HG03039 (cell line): ENCODE results near the gene ZNRF4.

Source experiments
- ATAC-seq: cut with Tn5 transposase; IDR thresholded peaks from one replicate; pipeline ENCODE4 v1.9.1; 2021; ENCODE audit warnings: mild to moderate bottlenecking, moderate library complexity; ENCODE audit not compliant: unreplicated experiment

Gene ZNRF4

GRCh38 chr19:5439452-5439851 is 15.8 kb upstream of the ZNRF4 start:
- ATAC-seq: no peak

DNA sequence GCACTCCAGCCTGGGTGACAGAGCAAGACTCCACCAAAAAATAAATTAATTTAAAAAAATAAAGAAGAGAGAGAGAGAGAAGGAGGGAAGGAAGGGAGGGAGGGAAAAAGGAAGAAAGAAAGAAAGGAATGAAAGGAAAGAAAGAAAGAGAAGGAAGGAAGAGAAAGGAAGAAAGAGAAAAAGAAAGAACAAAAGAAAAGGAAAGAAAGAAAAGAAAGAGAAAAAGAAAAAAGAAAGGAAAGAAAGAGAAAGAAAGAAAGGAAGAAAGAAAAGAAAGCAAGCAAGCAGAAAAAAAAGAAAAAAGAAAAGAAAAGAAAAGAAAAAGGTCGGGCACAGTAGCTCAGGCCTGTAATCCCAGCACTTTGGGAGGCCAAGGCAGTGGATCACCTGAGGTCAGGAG is 14.9 kb upstream of the ZNRF4 start:
- ATAC-seq: no peak

GRCh38 chr19:5443723-5444122 is 11.5 kb upstream of the ZNRF4 start:
- no peak for ATAC-seq

- no peak for ATAC-seq
These were observed 10.8 kb upstream of the ZNRF4 start for GRCh38 chr19:5444431-5444830.

DNA sequence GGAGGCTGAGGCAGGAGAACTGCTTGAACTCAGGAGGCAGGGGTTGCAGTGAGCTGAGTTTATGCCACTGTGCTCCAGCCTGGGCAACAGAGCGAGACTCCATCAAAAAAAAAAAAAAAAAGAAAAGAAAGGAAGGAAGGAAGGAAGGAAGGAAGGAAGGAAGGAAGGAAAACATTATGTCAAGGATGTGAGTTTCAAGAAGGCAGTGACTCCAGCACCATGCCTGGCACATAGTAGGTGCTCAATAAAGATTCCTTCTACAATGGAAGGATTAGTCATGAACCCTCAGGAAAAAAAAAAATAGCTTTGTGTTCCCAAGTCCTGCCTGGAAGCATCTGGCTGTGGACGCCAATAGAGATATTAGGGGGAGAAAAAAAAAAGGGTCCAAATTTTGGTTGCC is 10.1 kb upstream of the ZNRF4 start:
- ATAC-seq: no peak

GRCh38 chr19:5445561-5446055 is 9.6 kb upstream of the ZNRF4 start:
- no peak for ATAC-seq

DNA sequence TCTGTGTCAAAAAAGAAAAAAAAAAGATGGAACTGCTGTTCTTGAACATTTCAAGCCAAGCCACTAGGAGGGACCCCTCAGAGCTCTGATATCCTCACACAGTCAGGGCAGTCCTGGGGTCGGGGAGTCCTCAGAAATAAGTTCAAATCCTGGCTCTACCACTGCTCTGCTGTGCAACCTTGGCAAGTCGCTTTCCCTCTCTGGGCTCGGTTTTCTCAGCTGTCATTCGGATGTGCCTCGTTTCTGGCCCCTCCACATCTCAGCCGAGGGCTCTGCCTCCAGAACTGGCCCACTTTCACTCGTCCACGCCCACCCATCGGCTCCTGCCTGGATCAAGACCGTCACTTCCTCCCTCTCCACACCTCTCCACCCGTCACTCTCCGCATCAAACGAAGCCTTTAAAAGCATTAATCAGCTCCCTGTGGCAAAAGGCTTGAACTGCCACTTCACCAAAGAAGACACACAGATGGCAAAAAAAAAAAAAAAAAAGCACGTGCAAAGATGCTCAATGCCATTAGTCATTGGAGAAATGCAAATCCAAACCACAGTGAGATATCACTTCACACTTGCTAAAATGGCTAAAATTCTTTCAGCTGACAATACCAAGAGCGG is 7.4 kb upstream of the ZNRF4 start:
- ATAC-seq: no peak

- ATAC-seq: no peak
These were observed 6.8 kb upstream of the ZNRF4 start for GRCh38 chr19:5448374-5448773.

DNA sequence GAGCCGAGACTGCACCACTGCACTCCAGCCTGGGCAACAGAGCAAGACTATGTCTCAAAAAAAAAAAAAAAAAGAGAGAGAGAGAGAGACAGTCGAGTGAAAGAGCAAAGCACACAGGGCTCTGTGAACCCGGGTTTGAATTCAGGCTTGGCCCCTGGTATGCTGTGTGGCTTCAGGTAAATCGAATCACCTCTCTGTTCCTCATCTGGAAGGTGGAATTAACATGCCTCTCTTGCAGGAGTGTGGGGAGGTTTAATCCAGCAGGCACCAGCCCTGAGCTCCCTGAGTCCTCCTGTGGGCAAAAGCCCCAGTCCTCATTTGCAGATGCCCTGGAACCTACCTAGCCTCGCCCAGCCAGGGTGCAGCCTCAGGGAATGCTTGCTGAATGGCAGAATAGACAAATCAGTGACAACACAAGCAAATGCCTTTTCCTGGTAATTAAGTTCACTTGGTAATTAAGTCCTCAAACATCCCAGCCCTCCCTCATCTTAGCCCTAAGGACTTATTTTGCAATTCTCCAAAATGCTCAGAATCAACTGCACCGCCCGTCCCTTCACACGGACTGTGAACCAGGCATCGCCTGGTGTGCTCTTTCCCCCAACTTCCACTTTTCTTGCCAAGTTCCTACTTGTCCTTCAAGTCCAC is 4.6 kb upstream of the ZNRF4 start:
- ATAC-seq: no peak

DNA sequence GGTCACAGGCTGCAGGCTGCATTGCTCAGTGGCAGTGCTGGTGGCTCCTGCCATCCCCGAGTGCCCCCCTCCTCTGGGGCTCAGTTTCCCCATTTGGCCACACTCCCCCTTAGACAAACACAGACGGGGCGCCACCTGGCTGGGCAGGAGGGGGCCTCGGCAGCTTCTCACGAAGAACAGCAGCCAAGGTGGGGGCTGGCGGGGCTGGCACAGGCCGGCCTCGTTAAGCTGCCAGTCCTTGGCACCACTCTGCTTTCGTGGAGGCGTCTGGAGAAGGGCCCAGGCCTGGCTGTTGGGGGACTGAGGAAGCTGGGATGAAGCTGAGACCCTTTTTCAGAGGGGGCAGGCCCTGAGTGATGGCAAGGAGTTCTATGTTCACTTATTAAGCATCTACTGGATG is 3.7 kb upstream of the ZNRF4 start:
- ATAC-seq: no peak

- no peak for ATAC-seq
These were observed 2.3 kb upstream of the ZNRF4 start for GRCh38 chr19:5452594-5453565.

DNA sequence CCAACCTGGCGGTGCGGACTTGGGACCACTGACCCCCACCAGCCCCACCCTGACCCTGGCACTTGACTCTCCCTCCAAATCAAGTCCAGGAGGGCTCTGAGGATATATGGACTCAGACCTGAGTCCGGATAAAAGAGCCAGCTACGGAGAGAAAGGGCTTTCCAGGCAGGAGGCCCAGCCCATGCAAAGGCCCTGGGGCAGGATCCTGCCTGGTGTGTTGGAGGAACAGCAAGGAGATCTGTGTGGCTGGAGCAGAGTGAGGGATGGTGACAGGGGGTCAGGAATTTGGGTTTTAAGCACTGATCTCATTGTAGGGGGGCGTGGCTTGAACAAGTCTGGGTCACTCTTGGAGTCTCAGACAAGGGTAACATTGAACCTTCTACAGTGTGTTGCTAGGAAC is 474 bp upstream of the ZNRF4 start:
- ATAC-seq: no peak

- ATAC-seq: no peak
These were observed 1.1 kb downstream of the ZNRF4 start for GRCh38 chr19:5456130-5456840.

DNA sequence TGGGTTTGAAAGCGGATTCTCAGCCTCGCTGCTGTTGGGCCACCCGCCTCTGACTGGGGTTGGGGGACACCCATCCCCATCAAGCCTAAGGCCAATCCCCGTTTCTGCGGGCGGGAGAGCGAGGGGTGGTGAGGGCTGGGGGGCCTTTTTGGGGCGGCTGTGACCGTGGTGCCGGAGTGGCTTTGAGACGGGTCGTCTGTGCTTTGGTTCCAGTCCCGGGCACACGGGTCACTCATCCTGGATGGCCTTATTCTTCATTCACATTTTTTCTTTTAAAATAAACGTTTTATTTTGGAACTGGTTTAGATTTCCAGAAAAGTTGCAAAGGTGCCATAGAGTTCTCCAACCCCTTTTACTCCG is 1.6 kb downstream of the ZNRF4 start:
- no peak for ATAC-seq

GRCh38 chr19:5457709-5458108 is 2.5 kb downstream of the ZNRF4 start:
- ATAC-seq: no peak

- no peak for ATAC-seq
These were observed 3.2 kb downstream of the ZNRF4 start for GRCh38 chr19:5458420-5458819.

DNA sequence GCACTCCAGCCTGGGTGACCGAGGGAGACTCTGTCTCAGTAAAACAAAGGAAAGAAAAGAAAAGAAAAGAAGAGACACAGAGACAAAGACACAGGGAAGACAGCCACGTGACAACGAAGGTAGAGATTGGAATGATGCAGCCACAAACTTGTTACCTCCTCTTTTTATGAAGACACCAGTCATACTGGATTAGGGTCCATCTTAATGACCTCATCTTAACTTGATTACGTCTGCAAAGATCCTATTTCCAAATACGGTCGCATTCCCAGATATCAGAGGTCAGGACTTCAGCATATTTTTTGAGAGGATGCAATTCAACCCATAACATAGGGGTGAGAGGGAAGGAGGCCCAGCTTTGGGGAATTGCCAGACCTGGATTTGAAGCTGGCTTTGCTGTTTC is 4.1 kb downstream of the ZNRF4 start:
- ATAC-seq: no peak

GRCh38 chr19:5460748-5461147 is 5.5 kb downstream of the ZNRF4 start:
- ATAC-seq: no peak

- ATAC-seq: no peak
These were observed 8.7 kb downstream of the ZNRF4 start for GRCh38 chr19:5463959-5464358.

- ATAC-seq: no peak
These were observed 10.9 kb downstream of the ZNRF4 start for GRCh38 chr19:5466072-5466471.

DNA sequence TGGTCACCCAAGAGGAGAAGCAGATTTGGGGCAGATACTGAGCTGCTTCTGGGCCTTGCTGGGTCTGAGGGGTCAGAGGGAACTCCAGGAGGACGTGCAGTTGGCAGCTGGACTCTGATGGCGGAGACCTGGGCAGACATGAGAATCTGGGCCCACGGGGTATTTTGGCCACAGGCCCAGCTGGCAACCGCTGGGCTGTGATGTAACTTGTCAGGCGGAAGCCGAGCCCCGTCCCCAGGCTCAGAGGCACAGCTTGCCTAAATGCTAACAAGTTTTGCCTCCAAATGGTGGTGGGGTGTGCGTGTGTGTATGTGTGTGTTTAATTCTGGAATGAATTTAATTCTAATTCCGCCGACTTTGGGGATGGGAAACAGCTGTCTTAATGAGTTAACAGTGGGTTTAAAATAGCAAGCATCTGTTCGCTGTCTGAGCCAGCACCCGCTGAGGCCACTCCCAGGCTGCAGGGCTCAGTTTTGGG is 11.6 kb downstream of the ZNRF4 start:
- ATAC-seq: no peak
